Esophagus (tissue), 2 donors: Measurements from ENCODE around the gene ADA. TPM values are rescaled to one million over a fixed set of nuclear protein-coding genes. Genes with fewer than 3 reads are reported as not detected.
"Not testable (repeated sequence)": the region's sequence is repeated elsewhere in the genome, so short reads cannot be mapped to it uniquely, and the experiment has no call there.

Experiments used
- H3K27ac ChIP-seq, 2 donors: one replicate each; pipeline ENCODE4 v1.5.1; 2013; ENCODE audit warnings: low read depth in 2 of 2, mild to moderate bottlenecking in 2 of 2, inconsistent platforms in 1 of 2, low read length in 1 of 2, moderate library complexity in 1 of 2
- H3K27me3 ChIP-seq, 2 donors: one replicate each; pipeline ENCODE4 v1.6.1; 2013; ENCODE audit warnings: low read length in 2 of 2, control low read depth in 1 of 2, mild to moderate bottlenecking in 1 of 2; ENCODE audit not compliant: insufficient read depth in 2 of 2, control insufficient read depth in 1 of 2
- H3K36me3 ChIP-seq, 2 donors: one replicate each; pipeline ENCODE4 v1.6.1; 2013; ENCODE audit warnings: low read length in 1 of 2; ENCODE audit not compliant: control insufficient read depth in 2 of 2, insufficient read depth in 2 of 2
- H3K4me1 ChIP-seq, 2 donors: one replicate each; pipeline ENCODE4 v1.6.1; 2013; ENCODE audit warnings: low read length in 1 of 2; ENCODE audit not compliant: control insufficient read depth in 2 of 2, insufficient read depth in 2 of 2
- H3K4me3 ChIP-seq, 2 donors: one replicate each; pipeline ENCODE4 v1.5.1; 2013; ENCODE audit warnings: low read length in 2 of 2, mild to moderate bottlenecking in 2 of 2, low read depth in 1 of 2, moderate library complexity in 1 of 2
- H3K9me3 ChIP-seq, 2 donors: one replicate each; pipeline ENCODE4 v1.6.1; 2013; ENCODE audit warnings: mild to moderate bottlenecking in 2 of 2, low read depth in 1 of 2, low read length in 1 of 2, moderate library complexity in 1 of 2; ENCODE audit not compliant: control insufficient read depth in 2 of 2, insufficient read depth in 1 of 2
- WGBS, 2 donors: extraction: QIAGEN DNeasy Blood & Tissue Kit; methylation state at CpG; one replicate each; pipeline ENCODE4 v1.1.7; 2013; 5-methylcytosine and 5-hydroxymethylcytosine counted together
- polyA plus RNA-seq, 2 donors: library from polyadenylated mRNA; stranded (reverse); fragments of 200-250 nt; gene quantifications; one replicate each; pipeline ENCODE4 v1.2.3, GENCODE V29; 2013
- donor health status: healthy with polysubstance abuse.
- donor health status: Bipolar disorder and iron deficiency.

ADA gene
- polyA plus RNA-seq: 1 to 10 TPM; 5.6 to 8.8 TPM

GRCh38 chr20:44651684-44652423 lies at the start of gene ADA:
Gene ADA (minus strand): TSS chr20:44651699. CDS start chr20:44651607, 92 bp downstream.
- WGBS, 2 donors: 0 to 1% methylated on average over 44 to 68 of the region's 68 CpGs
- peaks cover 0 to 3% of the 10 kb centered on the region in 2 donors for H3K4me1 ChIP-seq
- no peaks in the 10 kb centered on the region for H3K9me3 ChIP-seq
- H3K27me3 ChIP-seq: no peaks in the 10 kb centered on the region
- no peaks in the 10 kb centered on the region for H3K36me3 ChIP-seq
- peak within 1 kb of the TSS; percentile 66 to 81 for H3K27ac ChIP-seq
- peak within 1 kb of the TSS; percentile 70 to 75 for H3K4me3 ChIP-seq

- Histone ChIP-seq H3K4me3 (no peak overlapping the region), H3K36me3 (no peaks in the 10 kb centered on the region), H3K4me1 (peaks cover 2 to 4% of the 10 kb centered on the region in 2 donors), H3K27ac (no peak overlapping the region), H3K9me3 (no peaks in the 10 kb centered on the region), H3K27me3 (no peaks in the 10 kb centered on the region)
- WGBS, 2 donors: 88 to 91% methylated on average over 11 of the region's 11 CpGs
Measured at GRCh38 chr20:44700306-44700705, 48.8 kb upstream of the ADA start.

- Histone ChIP-seq H3K27ac (peak overlapping the region in 1 of 2 donors; percentile 52), H3K9me3 (no peaks in the 10 kb centered on the region), H3K4me3 (no peak overlapping the region), H3K4me1 (peaks cover 2 to 4% of the 10 kb centered on the region in 2 donors), H3K27me3 (no peaks in the 10 kb centered on the region), H3K36me3 (no peaks in the 10 kb centered on the region)
- 47 to 50% methylated on average over 3 of the region's 3 CpGs for WGBS, 2 donors
Measured at GRCh38 chr20:44698351-44698750, 46.9 kb upstream of the ADA start.

GRCh38 chr20:44697041-44697440 lies 45.5 kb upstream of the ADA start:
- not testable (repeated sequence) for H3K27me3 ChIP-seq, H3K4me1 ChIP-seq, H3K9me3 ChIP-seq, H3K27ac ChIP-seq, H3K36me3 ChIP-seq, H3K4me3 ChIP-seq
- 96% methylated on average over 5 of the region's 5 CpGs for WGBS, 2 donors

GRCh38 chr20:44696315-44696714 lies 44.8 kb upstream of the ADA start:
- Histone ChIP-seq H3K27ac (peak overlapping the region; percentile 37 to 61), H3K27me3 (no peaks in the 10 kb centered on the region), H3K4me1 (peaks cover 0 to 3% of the 10 kb centered on the region in 2 donors), H3K36me3 (no peaks in the 10 kb centered on the region), H3K4me3 (no peak overlapping the region), H3K9me3 (no peaks in the 10 kb centered on the region)
- WGBS, 2 donors: 81 to 89% methylated on average over 3 of the region's 3 CpGs

GRCh38 chr20:44695674-44696300 lies 44.3 kb upstream of the ADA start:
- Histone ChIP-seq H3K4me1 (peaks cover 0 to 3% of the 10 kb centered on the region in 2 donors), H3K27ac (peak overlapping the region; percentile 37 to 61), H3K27me3 (no peaks in the 10 kb centered on the region), H3K4me3 (no peak overlapping the region), H3K9me3 (no peaks in the 10 kb centered on the region), H3K36me3 (no peaks in the 10 kb centered on the region)

- Histone ChIP-seq H3K27ac (peak overlapping the region; percentile 72 to 88), H3K4me1 (peaks cover 0 to 3% of the 10 kb centered on the region in 2 donors), H3K27me3 (no peaks in the 10 kb centered on the region), H3K4me3 (no peak overlapping the region), H3K36me3 (no peaks in the 10 kb centered on the region), H3K9me3 (no peaks in the 10 kb centered on the region)
- 55 to 56% methylated on average over 2 of the region's 2 CpGs for WGBS, 2 donors
Measured at GRCh38 chr20:44695295-44695673, 43.8 kb upstream of the ADA start.

GRCh38 chr20:44694159-44694558 lies 42.7 kb upstream of the ADA start:
- no peak overlapping the region for H3K4me3 ChIP-seq
- H3K4me1 ChIP-seq: peaks cover 0 to 3% of the 10 kb centered on the region in 2 donors
- no peaks in the 10 kb centered on the region for H3K9me3 ChIP-seq
- 88 to 93% methylated on average over 4 of the region's 4 CpGs for WGBS, 2 donors
- peak overlapping the region; percentile 49 to 68 for H3K27ac ChIP-seq
- H3K27me3 ChIP-seq: no peaks in the 10 kb centered on the region
- no peaks in the 10 kb centered on the region for H3K36me3 ChIP-seq

GRCh38 chr20:44693627-44694026 lies 42.1 kb upstream of the ADA start:
- H3K27me3 ChIP-seq: no peaks in the 10 kb centered on the region
- no peaks in the 10 kb centered on the region for H3K9me3 ChIP-seq
- peak overlapping the region; percentile 49 for H3K27ac ChIP-seq
- H3K4me1 ChIP-seq: peaks cover 0 to 3% of the 10 kb centered on the region in 2 donors
- no peaks in the 10 kb centered on the region for H3K36me3 ChIP-seq
- H3K4me3 ChIP-seq: no peak overlapping the region
